Keratinocyte (primary cell): ENCODE data around the gene PRPF6.

Experiments used
- EZH2 ChIP-seq: IDR thresholded peaks from one replicate; pipeline ENCODE4 v1.6.1; 2012; ENCODE audit warnings: inconsistent platforms, mild to moderate bottlenecking, low read length, moderate library complexity
- TF ChIP-seq, protein P1 (sequence below), 3 experiments: IDR thresholded peaks in 1 of 3; conservative IDR thresholded peaks in 1 of 3; optimal IDR thresholded peaks in 1 of 3; 2 replicates in 2 of 3; 3 replicates in 1 of 3; pipeline versions ENCODE3 to v1.5.1; 2011; ENCODE audit warnings: low read length in 3 of 3, mild to moderate bottlenecking in 3 of 3, moderate library complexity in 2 of 3, control low read depth in 1 of 3, inconsistent platforms in 1 of 3; ENCODE audit not compliant: insufficient read depth in 2 of 3; ENCODE audit errors: extremely low read depth in 1 of 3

DNA sequence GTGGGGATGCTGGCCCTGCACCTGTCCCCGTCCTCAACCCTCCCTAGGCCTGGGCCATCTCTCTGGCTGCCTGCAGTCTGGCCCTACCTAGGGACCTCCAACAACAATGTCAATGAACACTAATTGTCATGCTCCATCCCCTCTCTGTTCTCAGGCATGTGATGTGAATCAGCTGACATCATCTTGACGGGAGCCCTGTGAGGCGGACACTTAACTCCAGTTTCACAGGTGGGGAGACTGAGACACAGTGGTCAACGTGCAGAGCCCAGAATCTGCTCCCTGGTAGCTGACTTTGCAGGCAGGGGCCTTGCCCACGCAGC lies 81.3 kb downstream of the PRPF6 start:
- TF ChIP-seq, protein P1, sequence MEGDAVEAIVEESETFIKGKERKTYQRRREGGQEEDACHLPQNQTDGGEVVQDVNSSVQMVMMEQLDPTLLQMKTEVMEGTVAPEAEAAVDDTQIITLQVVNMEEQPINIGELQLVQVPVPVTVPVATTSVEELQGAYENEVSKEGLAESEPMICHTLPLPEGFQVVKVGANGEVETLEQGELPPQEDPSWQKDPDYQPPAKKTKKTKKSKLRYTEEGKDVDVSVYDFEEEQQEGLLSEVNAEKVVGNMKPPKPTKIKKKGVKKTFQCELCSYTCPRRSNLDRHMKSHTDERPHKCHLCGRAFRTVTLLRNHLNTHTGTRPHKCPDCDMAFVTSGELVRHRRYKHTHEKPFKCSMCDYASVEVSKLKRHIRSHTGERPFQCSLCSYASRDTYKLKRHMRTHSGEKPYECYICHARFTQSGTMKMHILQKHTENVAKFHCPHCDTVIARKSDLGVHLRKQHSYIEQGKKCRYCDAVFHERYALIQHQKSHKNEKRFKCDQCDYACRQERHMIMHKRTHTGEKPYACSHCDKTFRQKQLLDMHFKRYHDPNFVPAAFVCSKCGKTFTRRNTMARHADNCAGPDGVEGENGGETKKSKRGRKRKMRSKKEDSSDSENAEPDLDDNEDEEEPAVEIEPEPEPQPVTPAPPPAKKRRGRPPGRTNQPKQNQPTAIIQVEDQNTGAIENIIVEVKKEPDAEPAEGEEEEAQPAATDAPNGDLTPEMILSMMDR (optimal IDR thresholded peaks at IDR 0.05 in 1 of 3, IDR thresholded peaks at IDR 0.05 in 1 of 3, conservative IDR thresholded peaks at IDR 0.05 in 1 of 3; ENCODE audit: extremely low read depth in 1 of 3, insufficient read depth in 2 of 3, low read length in 3 of 3): no peak
- TF ChIP-seq EZH2: no peak
